ENCODE measurements around the gene SPATA45.
"Not testable (repeated sequence)": the region's sequence is repeated elsewhere in the genome, so short reads cannot be mapped to it uniquely, and the experiment has no call there.

SPATA45 gene

GRCh38 chr1:212833211-212834207 is 13.9 kb downstream of the SPATA45 start:
- in situ Hi-C loops (cut with MboI; ENCODE audit: low pct_unique_long_range_greater_than_20kb, low sequenced_read_pairs); DNase-seq: not testable (repeated sequence)

- in situ Hi-C loops (cut with MboI; ENCODE audit: low pct_unique_long_range_greater_than_20kb, low sequenced_read_pairs) = no loop called here
- DNase-seq = no peak
Observed at GRCh38 chr1:212828395-212828794, 19.1 kb downstream of the SPATA45 start.

DNA sequence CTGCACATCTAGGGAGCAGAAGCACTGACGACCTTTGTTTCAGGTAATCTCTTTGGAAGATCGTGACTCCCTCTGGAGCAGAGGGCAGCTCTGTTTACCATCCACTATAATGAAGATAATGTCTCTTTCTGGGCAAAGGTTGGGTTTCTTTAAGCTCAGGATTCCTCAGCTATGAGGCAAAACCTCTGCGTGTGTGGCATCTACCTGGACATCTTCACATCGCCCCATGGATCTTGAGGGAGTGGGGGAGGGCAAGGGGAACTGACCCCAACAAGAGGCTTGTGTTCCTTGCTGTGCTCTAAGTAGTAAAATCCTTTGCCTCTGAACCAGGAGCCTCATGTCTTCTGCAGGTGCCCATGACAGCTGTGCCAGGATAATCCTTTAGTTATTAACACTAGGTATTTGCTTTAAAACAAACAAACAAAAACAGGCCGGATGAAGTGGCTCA is 19.6 kb downstream of the SPATA45 start:
- in situ Hi-C loops (cut with MboI; ENCODE audit: low pct_unique_long_range_greater_than_20kb, low sequenced_read_pairs) = no loop called here
- no peak for DNase-seq

- in situ Hi-C loops (cut with MboI; ENCODE audit: low pct_unique_long_range_greater_than_20kb, low sequenced_read_pairs) = no loop called here
- no peak for DNase-seq
Observed at GRCh38 chr1:212827171-212827776, 20.2 kb downstream of the SPATA45 start.

- in situ Hi-C loops (cut with MboI; ENCODE audit: low pct_unique_long_range_greater_than_20kb, low sequenced_read_pairs) = no loop called here
- no peak for DNase-seq
Observed at GRCh38 chr1:212825798-212826452, 21.5 kb downstream of the SPATA45 start.

DNA sequence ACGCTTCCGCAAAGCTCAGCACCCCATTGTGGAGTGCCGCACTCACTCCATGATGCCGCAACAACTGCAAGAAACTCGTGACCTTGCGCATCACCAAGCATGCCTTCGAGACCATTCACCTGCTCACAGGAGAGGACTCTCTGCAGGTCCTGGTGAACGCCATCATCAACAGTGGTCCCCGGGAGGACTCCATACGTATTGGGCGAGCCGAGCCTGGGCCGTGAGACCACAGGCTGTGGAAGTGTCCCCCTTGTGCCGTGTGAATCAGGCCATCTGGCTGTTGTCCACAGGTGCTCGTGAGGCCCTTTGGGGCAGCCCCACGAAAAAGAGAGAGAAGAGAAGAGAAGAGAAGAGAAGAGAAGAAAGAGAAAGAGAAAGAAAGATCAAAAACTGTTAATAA is 23.2 kb downstream of the SPATA45 start:
- in situ Hi-C loops (cut with MboI; ENCODE audit: low pct_unique_long_range_greater_than_20kb, low sequenced_read_pairs) = no loop called here

DNA sequence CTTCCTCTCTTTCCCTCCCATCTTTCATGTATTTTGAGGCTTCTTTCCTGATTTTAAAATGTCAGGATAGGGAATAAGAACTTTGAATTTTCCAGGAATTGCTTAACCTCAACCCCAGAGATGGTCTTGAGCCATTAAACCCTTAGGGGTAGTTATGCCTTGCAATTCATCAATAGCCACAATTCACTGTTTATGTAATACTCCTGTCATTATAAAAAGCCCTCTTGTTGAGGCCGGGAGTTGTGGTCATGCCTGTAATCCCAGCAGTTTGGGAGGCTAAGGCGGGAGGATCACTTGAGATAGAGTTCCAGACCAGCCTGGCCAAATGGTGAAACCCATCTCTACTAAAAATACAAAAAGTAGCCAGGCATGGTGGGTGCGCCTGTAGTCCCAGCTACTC is 24.5 kb downstream of the SPATA45 start:
- no peak for DNase-seq
- in situ Hi-C loops (cut with MboI; ENCODE audit: low pct_unique_long_range_greater_than_20kb, low sequenced_read_pairs) = no loop called here

More for the DNA sequence above, 23.2 kb downstream of the SPATA45 start:
- DNase-seq = no peak

DNA sequence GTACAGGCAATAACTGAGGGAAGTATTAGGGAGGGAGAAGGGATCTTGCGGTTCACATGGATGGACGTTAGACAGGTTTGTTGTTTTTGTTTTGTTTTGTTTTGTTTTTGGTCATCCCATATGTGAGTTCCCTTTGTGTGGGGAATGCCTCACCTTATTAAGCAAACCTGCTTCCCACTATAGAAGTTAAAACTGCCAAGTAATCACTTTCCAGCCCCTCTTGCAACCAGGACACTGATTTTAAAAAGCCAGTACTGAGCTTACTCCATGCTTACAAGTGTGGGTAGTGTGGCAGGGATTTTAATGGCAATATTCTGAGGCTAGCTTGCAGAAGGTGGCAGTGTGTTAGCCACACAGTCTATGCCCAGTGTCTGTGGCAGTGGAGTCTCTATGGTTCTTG is 26.5 kb downstream of the SPATA45 start:
- in situ Hi-C loops (cut with MboI; ENCODE audit: low pct_unique_long_range_greater_than_20kb, low sequenced_read_pairs) = no loop called here
- no peak for DNase-seq

GRCh38 chr1:212819726-212820125 is 27.7 kb downstream of the SPATA45 start:
- in situ Hi-C loops (cut with MboI; ENCODE audit: low pct_unique_long_range_greater_than_20kb, low sequenced_read_pairs) = no loop called here
- peak; percentile 33 for DNase-seq

- in situ Hi-C loops (cut with MboI; ENCODE audit: low pct_unique_long_range_greater_than_20kb, low sequenced_read_pairs) = no loop called here
- DNase-seq = no peak
Observed at GRCh38 chr1:212816567-212817278, 30.7 kb downstream of the SPATA45 start.

- in situ Hi-C loops (cut with MboI; ENCODE audit: low pct_unique_long_range_greater_than_20kb, low sequenced_read_pairs) = no loop called here
- peak; percentile 58 for DNase-seq
Observed at GRCh38 chr1:212814537-212815334, 32.7 kb downstream of the SPATA45 start.

DNA sequence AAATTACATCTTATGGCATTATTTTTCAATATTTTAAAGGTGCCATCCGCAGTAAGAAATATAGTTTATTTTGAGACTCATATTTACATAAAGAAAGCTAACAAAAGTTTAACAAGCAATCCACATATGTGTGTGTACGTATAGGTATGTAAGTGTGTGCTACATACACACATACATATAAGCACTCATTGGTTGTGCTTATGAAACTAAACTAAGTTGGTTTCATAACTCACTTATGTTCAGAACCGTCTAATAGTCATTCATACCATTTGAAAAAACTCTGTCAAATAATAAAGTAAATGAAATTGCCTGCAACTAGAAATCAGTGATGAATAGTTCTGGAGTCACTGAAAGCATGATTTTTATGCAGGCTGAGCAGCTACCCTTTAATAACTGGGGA is 41.7 kb downstream of the SPATA45 start:
- DNase-seq = no peak
- in situ Hi-C loops (cut with MboI; ENCODE audit: low pct_unique_long_range_greater_than_20kb, low sequenced_read_pairs) = no loop called here

- no peak for DNase-seq
- in situ Hi-C loops (cut with MboI; ENCODE audit: low pct_unique_long_range_greater_than_20kb, low sequenced_read_pairs) = no loop called here
Observed at GRCh38 chr1:212797681-212798080, 49.8 kb downstream of the SPATA45 start.

GRCh38 chr1:212794561-212795014 is 52.9 kb downstream of the SPATA45 start:
- in situ Hi-C loops (cut with MboI; ENCODE audit: low pct_unique_long_range_greater_than_20kb, low sequenced_read_pairs) = no loop called here
- DNase-seq = peak; percentile 85

DNA sequence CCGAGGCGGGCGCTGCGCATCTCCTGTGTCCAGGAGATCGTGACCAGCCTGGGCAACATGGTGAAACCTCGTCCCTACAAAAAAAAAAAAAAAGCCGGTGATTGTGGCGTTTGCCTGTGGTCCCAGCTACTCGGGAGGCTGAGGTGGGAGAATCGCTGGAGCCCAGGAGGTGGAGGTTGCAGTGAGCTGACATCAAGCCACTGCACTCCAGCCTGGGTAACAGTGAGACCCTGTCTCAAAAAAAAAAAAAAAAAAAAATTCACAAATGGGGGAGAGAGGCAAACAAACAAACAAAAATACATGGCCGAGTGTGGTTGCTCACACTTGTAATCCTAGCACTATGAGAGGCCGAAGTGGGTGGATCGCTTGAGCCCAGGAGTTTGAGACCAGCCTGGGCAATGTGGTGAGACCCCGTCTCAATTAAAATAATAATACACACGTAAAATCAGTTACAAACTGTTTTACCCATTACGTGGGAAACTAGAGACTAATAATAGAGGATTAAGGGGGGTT is 55.0 kb downstream of the SPATA45 start:
- in situ Hi-C loops (cut with MboI; ENCODE audit: low pct_unique_long_range_greater_than_20kb, low sequenced_read_pairs) = no loop called here
- DNase-seq = no peak

DNA sequence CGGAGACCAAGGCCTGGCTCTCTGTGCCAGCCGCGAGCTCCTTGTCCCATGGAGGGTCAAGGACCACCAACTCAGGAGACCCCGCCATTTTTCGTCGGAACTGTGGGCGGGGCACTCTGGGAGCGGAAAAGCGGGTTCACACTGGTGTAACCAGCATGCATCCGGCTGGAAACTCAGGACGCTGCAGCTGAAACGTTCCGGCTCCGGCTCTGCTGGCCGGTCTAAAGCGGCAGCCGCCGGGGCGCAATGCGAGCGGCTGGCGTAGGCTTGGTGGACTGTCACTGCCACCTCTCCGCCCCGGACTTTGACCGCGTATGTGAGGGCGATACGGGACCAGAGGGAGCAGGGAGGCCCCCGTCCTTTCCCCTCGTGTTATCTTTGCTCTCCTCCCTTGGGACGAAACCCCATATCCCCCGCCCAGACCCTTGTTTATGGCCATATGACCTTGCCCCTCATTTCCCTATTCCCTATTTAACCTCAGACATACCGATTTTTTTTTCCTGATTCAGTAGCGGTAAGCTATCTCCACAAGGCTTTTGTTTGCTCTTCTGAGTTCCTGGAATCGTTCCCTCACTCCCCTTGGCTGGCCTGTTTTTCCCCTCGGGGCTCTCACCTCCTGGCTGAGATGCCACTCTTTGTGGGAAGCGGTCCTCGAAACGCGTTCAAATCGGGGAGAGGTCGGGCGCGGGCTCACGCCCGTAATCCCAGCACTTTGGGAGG is 55.6 kb downstream of the SPATA45 start, which contains the start of the genes NSL1 and TATDN3:
NSL1 (minus strand) TSS at position 102 of the 720 bp plus-strand sequence; CDS start at position 88, 14 bp downstream.
TATDN3 (plus strand) TSS at position 219 of the 720 bp plus-strand sequence; CDS start at position 247, 28 bp downstream.
- in situ Hi-C loops (cut with MboI; ENCODE audit: low pct_unique_long_range_greater_than_20kb, low sequenced_read_pairs) = no loop called here
- DNase-seq = peak; percentile 95

- DNase-seq = no peak
- in situ Hi-C loops (cut with MboI; ENCODE audit: low pct_unique_long_range_greater_than_20kb, low sequenced_read_pairs) = no loop called here
Observed at GRCh38 chr1:212791261-212791675, 56.2 kb downstream of the SPATA45 start.

Data from KBM-7 (cell line).